HG02884 (cell line): ENCODE data around the gene CFD.
"Not testable (repeated sequence)": the region's sequence is repeated elsewhere in the genome, so short reads cannot be mapped to it uniquely, and the experiment has no call there.

Experiments
- ATAC-seq: cut with Tn5 transposase; IDR thresholded peaks from one replicate; pipeline ENCODE4 v1.9.1; 2021; ENCODE audit warnings: mild to moderate bottlenecking, moderate library complexity; ENCODE audit not compliant: unreplicated experiment

Gene CFD

DNA sequence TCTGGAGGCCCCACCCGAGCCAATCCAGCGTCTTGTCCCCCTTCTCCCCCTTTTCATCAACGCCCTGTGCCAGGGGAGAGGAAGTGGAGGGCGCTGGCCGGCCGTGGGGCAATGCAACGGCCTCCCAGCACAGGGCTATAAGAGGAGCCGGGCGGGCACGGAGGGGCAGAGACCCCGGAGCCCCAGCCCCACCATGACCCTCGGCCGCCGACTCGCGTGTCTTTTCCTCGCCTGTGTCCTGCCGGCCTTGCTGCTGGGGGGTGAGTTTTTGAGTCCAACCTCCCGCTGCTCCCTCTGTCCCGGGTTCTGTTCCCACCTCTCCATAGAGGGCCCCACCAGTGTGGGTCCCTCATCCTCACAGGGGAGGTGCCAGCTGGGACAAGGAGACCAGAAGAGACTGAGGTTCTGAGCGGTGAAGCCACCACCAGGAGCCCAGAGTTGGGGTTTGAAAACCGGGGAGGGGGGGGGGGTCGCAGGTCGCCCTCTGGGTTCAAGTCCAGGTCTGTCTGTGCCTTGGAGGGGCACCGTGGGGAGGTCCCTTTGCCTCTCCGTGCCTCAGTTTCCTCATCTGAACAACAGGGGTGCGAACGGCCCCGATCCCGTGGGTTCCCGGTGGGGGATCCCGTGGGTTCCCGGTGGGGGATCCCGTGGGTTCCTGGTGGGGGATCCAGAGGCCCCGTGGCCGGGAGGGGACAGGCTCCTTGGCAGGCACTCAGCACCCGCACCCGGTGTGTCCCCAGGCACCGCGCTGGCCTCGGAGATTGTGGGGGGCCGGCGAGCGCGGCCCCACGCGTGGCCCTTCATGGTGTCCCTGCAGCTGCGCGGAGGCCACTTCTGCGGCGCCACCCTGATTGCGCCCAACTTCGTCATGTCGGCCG lies 7.1 kb upstream of the CFD start, which contains the start of gene ELANE:
ELANE (plus strand) TSS at position 168 of the 878 bp plus-strand sequence; CDS start at position 194, 26 bp downstream.
- no peak for ATAC-seq

DNA sequence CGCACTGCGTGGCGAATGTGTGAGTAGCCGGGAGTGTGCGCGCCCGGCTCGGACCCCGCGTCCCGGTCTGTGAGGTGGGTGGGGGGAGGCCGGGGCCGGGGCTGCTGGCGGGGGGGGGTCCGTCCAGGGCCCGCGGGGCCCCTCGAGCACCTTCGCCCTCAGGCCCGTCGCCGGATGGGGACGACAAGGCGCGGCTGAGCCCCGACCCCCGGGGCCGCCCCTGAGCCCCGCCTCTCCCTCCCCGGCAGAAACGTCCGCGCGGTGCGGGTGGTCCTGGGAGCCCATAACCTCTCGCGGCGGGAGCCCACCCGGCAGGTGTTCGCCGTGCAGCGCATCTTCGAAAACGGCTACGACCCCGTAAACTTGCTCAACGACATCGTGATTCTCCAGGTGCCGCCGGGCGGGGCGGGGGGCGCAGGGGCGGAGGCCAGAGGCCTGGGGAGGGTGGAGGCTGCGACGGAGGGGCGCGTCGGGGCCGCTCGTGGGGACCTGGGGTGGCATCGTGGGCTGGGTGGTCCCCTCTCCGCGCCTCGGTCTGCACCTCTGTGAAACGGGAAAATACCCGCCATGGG lies 6.4 kb upstream of the CFD start:
- ATAC-seq = no peak

DNA sequence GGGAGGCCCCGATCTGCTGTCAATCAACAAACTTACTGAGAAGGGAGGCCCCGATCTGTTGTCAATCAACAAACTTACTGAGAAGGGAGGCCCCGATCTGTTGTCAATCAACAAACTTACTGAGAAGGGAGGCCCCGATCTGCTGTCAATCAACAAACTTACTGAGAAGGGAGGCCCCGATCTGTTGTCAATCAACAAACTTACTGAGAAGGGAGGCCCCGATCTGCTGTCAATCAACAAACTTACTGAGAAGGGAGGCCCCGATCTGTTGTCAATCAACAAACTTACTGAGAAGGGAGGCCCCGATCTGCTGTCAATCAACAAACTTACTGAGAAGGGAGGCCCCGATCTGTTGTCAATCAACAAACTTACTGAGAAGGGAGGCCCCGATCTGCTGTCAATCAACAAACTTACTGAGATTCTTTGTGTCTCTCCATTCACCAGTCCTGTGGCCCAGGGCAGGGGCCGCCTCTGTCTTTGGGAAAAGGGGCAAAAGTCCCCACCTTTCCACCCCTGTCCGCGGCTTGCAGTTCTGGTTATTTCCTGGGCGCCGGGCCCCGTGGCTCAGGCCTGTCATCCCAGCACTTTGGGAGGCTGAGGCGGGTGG lies 5.7 kb upstream of the CFD start:
- not testable (repeated sequence) for ATAC-seq

DNA sequence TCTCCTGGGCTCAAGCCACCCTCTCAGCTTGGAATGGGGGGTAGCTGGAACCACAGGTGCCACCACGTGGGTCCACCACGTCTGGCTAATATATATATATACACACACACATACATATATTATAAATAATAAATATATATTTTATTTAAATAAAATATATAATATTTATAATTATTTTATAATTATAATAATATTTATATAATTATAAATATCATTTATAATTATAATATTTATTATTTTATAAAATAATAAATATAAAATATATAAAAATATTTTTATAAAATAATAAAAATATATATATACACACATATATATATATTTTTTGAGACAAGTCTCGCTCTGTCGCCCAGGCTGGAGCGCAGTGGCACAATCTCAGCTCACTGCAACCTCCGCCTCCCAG lies 4.9 kb upstream of the CFD start:
- no peak for ATAC-seq

DNA sequence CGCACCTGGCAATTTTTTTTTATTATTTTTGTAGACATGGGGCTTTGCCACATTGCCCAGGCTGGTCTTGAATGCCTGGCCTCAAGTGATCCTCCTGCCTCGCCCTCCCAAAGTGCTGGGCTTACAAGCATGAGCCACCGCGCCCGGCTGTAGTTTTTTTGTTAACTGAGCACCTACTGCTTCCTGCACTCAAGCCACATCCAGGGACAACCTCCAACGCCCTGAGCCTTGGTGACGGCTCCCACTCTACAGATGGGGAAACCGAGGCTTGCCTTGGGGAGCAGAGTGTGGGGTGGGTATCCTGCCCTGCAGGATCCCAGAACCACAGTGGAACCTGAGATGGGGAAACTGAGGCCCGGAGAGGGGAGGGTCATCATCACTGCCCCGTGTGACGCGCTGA lies 4.3 kb upstream of the CFD start:
- no peak for ATAC-seq

DNA sequence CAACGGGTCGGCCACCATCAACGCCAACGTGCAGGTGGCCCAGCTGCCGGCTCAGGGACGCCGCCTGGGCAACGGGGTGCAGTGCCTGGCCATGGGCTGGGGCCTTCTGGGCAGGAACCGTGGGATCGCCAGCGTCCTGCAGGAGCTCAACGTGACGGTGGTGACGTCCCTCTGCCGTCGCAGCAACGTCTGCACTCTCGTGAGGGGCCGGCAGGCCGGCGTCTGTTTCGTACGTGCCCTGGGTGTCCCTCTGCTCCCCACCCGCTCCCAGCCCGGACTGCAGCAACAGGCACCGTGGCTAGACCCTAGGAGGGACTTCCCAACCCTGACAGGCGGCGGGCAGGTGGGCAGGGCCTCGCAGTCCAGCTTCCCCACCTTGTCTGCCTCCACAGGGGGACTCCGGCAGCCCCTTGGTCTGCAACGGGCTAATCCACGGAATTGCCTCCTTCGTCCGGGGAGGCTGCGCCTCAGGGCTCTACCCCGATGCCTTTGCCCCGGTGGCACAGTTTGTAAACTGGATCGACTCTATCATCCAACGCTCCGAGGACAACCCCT lies 3.8 kb upstream of the CFD start:
- ATAC-seq = no peak

DNA sequence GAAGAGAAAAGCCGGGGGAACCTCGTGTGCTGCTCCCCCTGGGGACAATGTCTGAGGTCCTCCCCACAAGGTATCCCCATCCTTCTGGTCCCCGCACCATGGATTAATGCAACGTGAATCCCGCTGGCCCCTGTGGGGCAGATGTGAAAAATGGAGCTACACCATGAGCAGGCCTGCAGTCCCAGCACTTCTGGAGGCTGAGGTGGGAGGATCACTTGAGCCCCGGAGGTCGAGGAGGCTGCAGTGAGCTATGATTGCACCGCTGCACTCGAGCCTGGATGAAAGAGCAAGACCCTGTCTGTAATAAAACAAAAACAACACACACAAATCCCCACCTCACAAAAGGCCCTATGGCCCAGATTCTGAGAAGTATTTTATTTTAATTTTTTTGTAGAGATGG lies 1.2 kb upstream of the CFD start:
- no peak for ATAC-seq

DNA sequence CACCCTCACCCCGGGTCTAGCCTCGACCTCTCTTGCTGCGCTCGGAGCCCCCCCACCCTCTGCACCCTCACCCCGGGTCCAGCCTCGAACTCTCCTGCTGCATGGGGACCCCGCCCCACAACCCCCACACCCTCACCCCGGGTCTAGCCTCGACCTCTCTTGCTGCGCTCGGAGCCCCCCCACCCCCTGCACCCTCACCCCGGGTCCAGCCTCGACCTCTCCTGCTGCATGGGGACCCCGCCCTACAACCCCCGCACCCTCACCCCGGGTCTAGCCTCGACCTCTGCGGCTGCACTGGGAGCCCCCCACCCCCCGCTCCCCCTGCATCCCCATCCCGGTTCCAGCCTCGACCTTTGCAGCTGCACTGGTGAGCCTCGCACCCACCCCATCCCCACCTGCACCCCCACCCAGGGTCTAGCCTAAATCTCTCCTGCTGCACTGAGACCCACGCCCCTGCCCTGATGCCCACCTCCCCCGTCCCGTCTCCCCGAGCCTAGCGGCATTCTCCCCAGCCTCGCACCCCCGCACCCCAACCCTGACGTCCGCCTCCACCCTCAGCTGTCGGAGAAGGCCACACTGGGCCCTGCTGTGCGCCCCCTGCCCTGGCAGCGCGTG lies 1.8 kb downstream of the CFD start:
- no peak for ATAC-seq

DNA sequence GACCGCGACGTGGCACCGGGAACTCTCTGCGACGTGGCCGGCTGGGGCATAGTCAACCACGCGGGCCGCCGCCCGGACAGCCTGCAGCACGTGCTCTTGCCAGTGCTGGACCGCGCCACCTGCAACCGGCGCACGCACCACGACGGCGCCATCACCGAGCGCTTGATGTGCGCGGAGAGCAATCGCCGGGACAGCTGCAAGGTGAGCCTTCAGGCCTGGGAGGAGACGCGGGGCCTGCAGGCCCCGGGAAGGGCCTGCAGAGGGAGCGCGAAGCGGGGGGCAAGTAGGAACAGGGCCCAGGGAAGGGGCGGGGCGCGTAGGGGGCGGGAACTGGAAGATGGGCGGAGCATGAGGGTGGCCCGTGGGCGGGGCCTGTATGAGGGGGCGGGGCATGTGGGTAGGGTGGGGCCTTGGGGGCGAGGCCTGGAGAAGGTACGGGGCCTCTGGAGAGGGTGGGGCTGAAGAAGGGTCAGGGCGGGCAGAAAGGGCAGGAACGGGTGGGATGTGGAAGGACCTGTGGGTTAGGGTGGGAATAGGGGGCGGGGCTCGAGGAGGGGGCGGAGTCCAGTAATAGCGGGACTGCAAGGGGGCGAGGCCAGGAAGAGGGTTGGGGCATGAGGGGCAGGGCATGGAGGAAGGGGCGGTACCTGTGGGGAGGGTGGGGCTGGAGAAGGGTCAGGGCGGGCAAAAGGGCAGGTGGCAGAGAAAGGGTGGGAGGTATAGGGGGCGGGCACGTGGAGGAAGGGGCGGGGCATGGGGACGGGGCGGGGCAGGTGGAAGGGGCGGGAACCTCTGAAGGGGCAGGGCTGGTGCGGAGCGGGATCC lies 2.5 kb downstream of the CFD start:
- no peak for ATAC-seq

DNA sequence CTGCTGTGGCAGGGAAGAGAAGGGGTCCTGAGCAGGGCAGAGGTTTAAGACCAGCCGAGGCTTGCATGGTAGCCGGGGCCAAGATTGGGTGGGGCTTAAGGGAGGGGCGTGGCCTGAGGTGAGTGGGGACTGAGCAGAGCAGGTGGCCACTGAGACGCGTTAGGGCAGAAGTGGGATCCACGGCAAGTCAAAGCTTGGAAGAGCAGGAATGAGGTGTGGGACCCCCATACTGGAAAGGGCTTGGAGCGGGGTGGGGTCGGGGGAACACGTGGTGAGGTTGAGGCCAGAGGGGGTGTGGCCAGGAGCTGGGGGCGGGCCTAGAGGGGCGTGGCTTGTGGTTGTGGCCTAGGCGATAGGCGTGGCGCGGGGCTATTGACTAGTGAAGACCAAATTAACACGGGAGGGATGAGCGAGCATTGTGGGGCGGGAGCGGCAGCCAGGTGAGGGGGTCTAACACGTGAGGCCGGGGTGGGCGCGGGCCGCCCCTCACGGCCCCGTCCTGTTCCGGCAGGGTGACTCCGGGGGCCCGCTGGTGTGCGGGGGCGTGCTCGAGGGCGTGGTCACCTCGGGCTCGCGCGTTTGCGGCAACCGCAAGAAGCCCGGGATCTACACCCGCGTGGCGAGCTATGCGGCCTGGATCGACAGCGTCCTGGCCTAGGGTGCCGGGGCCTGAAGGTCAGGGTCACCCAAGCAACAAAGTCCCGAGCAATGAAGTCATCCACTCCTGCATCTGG lies 3.3 kb downstream of the CFD start:
- ATAC-seq = no peak

DNA sequence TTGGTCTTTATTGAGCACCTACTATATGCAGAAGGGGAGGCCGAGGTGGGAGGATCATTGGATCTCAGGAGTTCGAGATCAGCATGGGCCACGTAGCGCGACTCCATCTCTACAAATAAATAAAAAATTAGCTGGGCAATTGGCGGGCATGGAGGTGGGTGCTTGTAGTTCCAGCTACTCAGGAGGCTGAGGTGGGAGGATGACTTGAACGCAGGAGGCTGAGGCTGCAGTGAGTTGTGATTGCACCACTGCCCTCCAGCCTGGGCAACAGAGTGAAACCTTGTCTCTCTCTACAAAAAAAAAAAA lies 3.8 kb downstream of the CFD start:
- no peak for ATAC-seq

DNA sequence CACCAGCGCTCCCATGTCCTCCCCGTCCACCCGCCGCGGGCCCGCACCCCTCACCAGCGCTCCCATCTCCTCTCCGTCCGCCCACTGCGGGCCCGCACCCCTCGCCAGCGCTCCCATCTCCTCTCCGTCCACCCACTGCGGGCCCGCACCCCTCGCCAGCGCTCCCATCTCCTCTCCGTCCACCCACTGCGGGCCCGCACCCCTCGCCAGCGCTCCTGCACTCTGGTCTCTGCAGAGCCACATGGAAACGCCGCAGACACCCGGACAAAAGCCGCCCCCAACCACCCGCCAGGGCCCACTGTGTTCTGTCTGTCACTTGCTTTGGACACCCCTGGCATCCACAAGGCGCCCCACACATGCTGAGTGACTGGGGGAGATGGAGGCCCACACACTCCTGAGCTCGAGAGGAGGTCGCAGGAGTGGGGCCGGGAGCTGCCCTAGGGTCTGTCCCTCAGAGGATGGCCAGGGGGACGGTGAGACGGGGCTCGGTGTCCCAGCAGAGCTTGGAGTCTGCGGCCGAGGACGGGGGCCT lies 7.4 kb downstream of the CFD start:
- no peak for ATAC-seq

DNA sequence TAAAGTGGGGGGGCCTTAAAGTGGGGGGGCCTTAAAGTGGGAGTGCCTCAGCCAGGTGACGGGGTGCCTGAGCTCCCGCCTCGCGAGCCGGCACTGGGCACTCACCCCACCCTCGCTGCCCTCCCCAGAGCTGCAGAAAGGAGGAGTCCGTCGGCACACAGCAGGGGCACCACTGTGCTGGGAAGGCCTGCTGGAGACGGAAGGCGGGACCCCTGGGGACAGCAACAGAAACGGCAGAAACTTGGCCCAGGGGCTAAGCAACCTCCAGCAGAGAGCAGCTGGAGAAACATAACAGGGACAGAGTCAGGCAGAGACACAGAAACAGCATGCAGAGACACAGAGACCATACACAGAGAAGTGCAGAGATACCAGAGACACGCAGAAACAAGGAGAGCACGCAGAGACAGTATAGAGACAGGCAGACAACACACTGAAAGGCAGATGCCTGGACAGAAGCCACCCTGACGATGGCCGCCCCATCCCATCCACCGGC lies 7.9 kb downstream of the CFD start:
- no peak for ATAC-seq

DNA sequence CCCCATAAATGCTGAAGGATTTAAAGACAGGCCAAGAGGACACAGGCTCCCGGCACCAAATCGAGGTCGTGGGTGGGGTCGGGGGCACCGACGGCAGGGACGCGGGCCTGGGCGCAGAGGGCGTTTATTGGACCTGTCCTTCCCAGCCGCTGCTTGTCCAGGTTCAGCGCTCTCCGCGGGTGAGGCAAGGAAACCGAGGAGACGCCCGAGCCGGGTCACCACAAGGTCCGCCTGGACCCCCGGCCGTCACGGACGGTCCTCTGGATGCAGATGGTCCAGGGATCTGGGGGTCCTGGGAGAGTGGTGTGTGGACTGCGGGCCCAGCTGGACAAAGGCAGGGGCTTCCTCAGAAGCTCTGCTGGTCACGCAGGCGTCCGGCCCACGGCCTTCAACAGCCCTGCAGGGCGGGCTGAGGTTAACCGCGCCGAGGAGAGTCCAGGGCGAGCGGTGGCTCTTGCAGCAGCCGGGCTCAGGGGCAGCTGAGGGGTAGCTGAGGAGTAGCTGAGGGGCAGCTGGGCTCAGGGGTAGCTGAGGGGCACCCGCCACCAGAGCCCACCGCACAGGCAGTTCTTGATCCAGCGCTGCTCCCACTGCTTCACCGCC lies 8.5 kb downstream of the CFD start:
- ATAC-seq = no peak

DNA sequence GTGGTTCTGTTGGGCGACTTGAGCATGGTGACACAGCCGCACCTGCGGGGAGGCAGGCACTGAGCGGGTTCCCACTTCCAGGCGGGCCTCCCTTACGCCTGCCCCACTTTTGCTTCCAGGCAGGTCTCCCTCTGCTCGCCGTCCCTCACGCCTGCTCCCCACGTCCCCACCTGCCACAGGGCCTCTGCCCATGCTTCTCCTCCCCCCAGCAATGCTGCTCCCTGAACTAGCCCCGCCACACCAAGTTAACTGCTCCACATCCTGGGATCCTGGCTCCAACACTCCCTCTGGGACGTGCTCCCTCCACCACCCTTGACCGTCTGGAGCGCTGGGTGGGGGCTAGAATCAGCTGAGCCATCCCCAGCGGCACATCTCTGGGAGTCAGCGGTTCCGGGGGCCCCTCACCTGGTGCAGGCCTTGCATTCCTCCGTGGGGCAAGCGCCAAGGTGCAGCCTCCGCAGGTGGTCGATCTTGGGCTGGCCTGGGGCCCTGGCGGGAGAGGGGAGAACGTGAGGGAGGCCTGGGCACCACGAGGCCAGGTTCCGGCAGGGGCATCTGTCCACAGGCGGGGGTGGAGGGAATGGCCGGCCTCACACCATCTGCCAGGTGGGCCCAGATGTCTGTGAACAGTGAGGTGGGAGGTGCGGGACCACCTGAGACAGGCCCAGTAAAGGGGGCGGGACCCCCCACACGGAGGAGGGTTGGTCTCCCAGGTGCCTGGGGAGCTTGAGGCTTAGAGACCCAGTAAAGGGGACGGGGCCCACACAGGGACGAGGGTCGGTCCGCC lies 9.2 kb downstream of the CFD start:
- ATAC-seq = no peak

DNA sequence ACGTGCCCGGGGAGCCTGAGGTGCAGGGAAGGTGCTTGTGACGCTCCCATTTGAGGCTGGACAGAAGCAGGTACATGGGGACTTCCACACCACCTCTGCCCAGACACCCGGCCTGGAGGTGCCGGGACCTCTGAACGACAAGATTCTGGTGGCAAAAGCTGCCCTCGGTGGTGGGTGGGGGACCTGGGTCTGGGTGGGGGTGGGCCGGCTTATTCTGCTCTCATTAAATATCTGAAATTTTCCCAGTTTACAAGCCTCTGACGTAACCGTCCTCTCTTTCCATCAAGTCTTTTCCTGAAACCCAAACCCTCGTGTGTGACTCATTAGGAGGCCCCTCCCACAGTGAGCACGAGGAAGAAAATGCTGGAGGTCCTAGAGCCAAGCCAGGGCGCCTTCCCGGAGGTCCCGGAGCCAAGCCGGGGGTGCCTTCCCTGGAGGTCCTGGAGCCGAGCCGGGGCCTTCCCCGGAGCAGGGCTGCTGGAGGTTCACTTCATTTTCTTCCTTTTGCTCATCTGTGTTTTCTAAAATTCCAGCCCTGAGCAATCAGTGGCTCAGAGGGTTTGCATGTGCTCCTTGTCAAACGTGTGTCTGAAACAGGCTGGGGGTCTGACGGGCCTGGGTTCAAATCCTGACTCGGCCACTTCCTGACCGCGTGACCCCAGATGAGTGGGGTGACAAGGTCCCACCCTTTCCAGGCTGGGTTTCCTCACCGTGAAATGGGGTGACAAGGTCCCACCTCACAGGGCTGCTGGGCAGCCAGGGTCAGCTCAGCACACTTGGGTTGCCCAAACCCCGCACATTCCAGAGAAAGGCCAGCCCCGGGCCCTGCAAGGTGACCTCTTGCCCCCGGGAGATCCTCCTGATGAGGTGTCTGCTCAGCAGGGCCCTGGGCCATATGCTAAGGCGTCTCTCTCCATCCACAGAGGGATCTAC lies 10.0 kb downstream of the CFD start:
- ATAC-seq = no peak

DNA sequence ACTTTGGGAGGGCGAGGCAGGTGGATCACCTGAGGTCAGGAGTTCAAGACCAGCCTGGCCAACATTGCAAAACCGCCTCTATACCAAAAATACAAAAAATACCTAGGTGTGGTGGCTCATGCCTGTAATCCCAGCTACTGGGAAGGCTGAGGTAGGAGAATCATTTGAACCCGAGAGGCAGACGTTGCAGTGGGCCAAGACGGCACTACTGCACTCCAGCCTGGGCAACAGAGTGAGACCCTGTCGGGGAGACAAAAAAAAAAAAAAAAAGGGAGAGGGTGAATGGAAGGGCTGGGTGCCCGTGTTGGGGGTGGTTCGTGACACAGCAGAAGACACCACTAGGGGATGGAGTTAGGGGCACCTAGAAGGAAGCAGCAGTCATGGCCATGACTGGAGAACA lies 10.8 kb downstream of the CFD start:
- no peak for ATAC-seq
